Astrocyte of the spinal cord (primary cell): ENCODE measurements around the gene LCN12.

Experiments used
- DNase-seq: peaks from one replicate; pipeline ENCODE4 v3.0.0; 2011; ENCODE audit warnings: low read depth, low spot score
- H3K4me3 ChIP-seq: 2 replicates; pipeline ENCODE4 v1.5.1; 2011; ENCODE audit warnings: low read depth, mild to moderate bottlenecking, low read length, moderate library complexity
- in situ Hi-C: cut with HindIII; loops from 2 replicates; pipeline ENCODE4 v1.10.0; 2017; ENCODE audit warnings: low sequenced_read_pairs
- TF ChIP-seq, protein P1 (sequence below): IDR thresholded peaks from 2 replicates; pipeline ENCODE4 v1.5.1; 2012; ENCODE audit warnings: low read depth, mild to moderate bottlenecking, low read length, inconsistent platforms

Gene LCN12

DNA sequence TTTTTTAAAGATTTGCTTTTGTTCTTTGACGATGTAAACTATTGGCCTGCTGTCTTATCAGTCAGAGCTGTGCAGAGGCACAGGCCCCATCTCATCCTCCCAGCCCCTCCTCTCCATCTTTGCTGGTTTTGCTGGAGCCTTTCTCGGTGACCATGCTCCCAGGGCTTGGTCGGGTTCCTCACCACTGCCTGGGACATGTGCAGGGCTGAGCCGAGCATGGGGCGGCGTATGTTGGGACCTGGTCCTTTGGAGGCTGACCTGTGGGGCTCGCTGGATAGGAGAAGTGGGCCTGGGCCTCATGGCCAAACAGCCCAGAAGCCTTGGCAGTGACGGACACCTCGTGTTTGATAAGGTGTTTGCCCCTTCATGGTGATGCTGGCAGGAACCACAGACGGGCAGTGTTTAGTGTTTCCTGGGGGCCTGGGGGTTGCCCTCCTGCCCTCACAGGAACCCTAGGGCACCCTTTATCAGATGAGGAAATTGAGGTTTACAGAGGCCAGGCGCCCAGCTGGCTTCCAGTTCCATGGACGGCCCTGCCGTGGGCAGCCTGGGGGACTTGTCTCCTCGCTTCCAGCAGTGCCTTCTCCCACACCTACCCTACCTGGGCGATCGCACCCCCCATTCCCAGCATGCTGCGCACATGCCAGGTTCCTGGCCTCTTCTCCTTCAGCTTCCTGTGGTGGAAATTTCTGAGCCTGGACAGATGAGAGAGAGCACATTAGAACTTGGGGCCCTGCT lies 38.2 kb upstream of the LCN12 start:
- in situ Hi-C loops, result no loop called here
- TF ChIP-seq, protein P1, sequence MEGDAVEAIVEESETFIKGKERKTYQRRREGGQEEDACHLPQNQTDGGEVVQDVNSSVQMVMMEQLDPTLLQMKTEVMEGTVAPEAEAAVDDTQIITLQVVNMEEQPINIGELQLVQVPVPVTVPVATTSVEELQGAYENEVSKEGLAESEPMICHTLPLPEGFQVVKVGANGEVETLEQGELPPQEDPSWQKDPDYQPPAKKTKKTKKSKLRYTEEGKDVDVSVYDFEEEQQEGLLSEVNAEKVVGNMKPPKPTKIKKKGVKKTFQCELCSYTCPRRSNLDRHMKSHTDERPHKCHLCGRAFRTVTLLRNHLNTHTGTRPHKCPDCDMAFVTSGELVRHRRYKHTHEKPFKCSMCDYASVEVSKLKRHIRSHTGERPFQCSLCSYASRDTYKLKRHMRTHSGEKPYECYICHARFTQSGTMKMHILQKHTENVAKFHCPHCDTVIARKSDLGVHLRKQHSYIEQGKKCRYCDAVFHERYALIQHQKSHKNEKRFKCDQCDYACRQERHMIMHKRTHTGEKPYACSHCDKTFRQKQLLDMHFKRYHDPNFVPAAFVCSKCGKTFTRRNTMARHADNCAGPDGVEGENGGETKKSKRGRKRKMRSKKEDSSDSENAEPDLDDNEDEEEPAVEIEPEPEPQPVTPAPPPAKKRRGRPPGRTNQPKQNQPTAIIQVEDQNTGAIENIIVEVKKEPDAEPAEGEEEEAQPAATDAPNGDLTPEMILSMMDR, result no peak
- no peak overlapping the region for H3K4me3 ChIP-seq
- no peak for DNase-seq

- DNase-seq, result no peak
- H3K4me3 ChIP-seq, result no peak overlapping the region
- in situ Hi-C loops, result no loop called here
- TF ChIP-seq, protein P1, result no peak
Measured at GRCh38 chr9:136915632-136916329, 36.3 kb upstream of the LCN12 start.

- TF ChIP-seq, protein P1, result no peak
- in situ Hi-C loops, result no loop called here
Measured at GRCh38 chr9:136916330-136917184, 35.5 kb upstream of the LCN12 start.

DNA sequence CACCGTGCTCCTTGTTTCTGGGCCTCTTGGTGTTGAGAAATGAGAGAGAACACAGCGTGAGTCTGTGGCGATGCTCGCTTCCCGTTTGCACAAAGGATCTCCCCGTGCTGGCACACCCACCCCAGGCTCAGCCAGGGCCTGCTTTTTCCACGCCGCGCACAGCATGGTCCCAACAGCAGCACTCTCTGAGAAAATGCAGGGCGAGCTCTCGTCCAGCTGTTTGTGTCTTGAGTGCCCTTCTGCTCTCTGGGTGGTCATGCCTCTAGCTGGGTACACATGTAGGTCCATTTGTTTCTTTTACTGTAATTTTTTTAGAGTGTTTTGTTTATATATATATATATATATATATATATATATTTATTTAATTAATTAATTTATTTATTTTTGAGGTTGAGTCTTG lies 34.2 kb upstream of the LCN12 start:
- TF ChIP-seq, protein P1, result no peak
- DNase-seq, result no peak
- in situ Hi-C loops, result no loop called here
- H3K4me3 ChIP-seq, result no peak overlapping the region

More at GRCh38 chr9:136916330-136917184, 35.5 kb upstream of the LCN12 start:
- H3K4me3 ChIP-seq, result no peak overlapping the region
- no peak for DNase-seq

GRCh38 chr9:136920069-136920468 lies 32.0 kb upstream of the LCN12 start:
- DNase-seq, result no peak
- in situ Hi-C loops, result no loop called here
- no peak overlapping the region for H3K4me3 ChIP-seq
- TF ChIP-seq, protein P1, result no peak

GRCh38 chr9:136920734-136921231 lies 31.3 kb upstream of the LCN12 start:
- H3K4me3 ChIP-seq, result no peak overlapping the region
- in situ Hi-C loops, result no loop called here
- TF ChIP-seq, protein P1, result no peak
- no peak for DNase-seq
